ENCODE measurements around the gene AGR2.

The AGR2 gene

DNA sequence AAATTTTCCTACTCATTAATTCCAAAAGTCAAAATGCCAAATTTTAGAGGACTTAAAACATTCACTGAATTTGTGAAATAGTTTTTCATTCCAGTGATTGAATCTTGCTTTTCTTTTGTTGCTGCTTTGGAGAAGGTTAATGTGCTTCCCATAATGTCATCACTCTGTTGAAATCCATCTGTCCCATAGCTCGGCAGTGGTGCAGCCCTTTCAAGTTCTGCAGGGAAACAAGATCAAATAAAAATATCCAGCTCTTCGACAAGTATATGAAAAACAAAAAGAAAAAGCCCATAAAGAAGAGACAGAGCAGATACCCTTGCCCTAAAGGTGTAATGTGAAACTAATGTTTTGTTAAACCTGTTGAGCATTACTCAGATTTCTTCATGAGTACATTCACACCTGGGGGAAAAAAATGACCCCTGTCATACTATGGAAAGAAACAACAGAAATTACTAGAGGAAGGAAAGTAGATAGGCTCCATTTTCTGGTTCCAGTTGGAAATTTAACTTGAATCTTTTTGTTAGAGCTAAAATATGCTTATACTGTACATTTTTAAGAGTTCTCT lies 41.9 kb upstream of the AGR2 start:
- no peak for TF ChIP-seq CTCF (conservative IDR thresholded peaks at IDR 0.05; ENCODE audit: control insufficient read depth, insufficient read depth, low read depth, low read length)
- no peak for DNase-seq (ENCODE audit: low read depth)
- H3K4me3 ChIP-seq (ENCODE audit: control insufficient read depth, low read depth, low read length) = no peak overlapping the region

DNA sequence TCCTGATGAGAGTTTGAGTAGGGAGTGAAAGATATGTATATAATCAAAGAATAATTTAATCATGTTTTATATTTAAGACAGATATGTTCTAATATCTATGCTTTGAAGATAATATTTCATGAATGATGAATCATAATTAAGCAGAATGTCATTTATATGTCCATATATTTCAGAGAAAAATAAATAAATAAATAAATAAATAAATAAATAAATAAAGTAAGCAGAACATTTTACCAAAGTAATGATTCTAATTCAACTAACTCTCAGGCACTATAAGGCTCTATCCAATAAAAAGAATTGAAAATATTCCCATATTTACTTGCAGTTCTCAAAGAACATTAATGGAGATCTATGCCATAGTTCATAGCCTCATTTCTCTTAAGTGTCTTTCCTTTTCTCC lies 40.9 kb upstream of the AGR2 start:
- TF ChIP-seq CTCF (conservative IDR thresholded peaks at IDR 0.05; ENCODE audit: control insufficient read depth, insufficient read depth, low read depth, low read length) = no peak
- no peak for DNase-seq (ENCODE audit: low read depth)
- no peak overlapping the region for H3K4me3 ChIP-seq (ENCODE audit: control insufficient read depth, low read depth, low read length)

GRCh38 chr7:16841681-16842080 lies 36.9 kb upstream of the AGR2 start:
- no peak for TF ChIP-seq CTCF (conservative IDR thresholded peaks at IDR 0.05; ENCODE audit: control insufficient read depth, insufficient read depth, low read depth, low read length)
- DNase-seq (ENCODE audit: low read depth) = peak; percentile 10

GRCh38 chr7:16840094-16840493 lies 35.3 kb upstream of the AGR2 start:
- H3K4me3 ChIP-seq (ENCODE audit: control insufficient read depth, low read depth, low read length) = no peak overlapping the region
- DNase-seq (ENCODE audit: low read depth) = no peak
- TF ChIP-seq CTCF (conservative IDR thresholded peaks at IDR 0.05; ENCODE audit: control insufficient read depth, insufficient read depth, low read depth, low read length) = no peak

More at GRCh38 chr7:16841681-16842080, 36.9 kb upstream of the AGR2 start:
- H3K4me3 ChIP-seq (ENCODE audit: control insufficient read depth, low read depth, low read length) = no peak overlapping the region

- DNase-seq (ENCODE audit: low read depth) = no peak
- TF ChIP-seq CTCF (conservative IDR thresholded peaks at IDR 0.05; ENCODE audit: control insufficient read depth, insufficient read depth, low read depth, low read length) = no peak
- no peak overlapping the region for H3K4me3 ChIP-seq (ENCODE audit: control insufficient read depth, low read depth, low read length)
Measured at GRCh38 chr7:16839646-16840045, 34.8 kb upstream of the AGR2 start.

DNA sequence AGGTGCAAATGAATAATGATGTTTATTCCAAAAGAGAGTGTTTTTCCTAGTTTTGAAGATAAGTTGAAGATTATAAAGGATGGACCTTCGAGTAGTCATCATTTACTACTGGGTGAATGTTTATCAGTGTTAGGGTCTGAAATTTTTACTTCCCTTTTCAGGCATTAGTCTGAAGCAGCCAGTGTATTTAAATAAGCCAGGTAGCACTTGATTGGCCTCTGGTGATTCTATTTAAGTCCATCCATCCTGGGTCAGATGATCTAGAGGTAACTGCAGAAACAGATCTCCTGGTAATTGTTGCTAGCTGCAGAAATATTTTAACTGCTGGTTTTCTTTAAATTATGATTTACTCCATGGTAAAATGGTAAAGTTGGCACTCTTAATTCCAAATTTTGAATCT lies 34.1 kb upstream of the AGR2 start:
- TF ChIP-seq CTCF (conservative IDR thresholded peaks at IDR 0.05; ENCODE audit: control insufficient read depth, insufficient read depth, low read depth, low read length) = no peak
- H3K4me3 ChIP-seq (ENCODE audit: control insufficient read depth, low read depth, low read length) = no peak overlapping the region
- no peak for DNase-seq (ENCODE audit: low read depth)

- no peak for DNase-seq (ENCODE audit: low read depth)
- TF ChIP-seq CTCF (conservative IDR thresholded peaks at IDR 0.05; ENCODE audit: control insufficient read depth, insufficient read depth, low read depth, low read length) = no peak
- no peak overlapping the region for H3K4me3 ChIP-seq (ENCODE audit: control insufficient read depth, low read depth, low read length)
Measured at GRCh38 chr7:16838386-16838785, 33.6 kb upstream of the AGR2 start.

All from fibroblast of mammary gland (primary cell).